Measurements from ENCODE around the gene ARHGEF2.

The ARHGEF2 gene

GRCh38 chr1:155979597-155980343, 1.4 kb upstream of the ARHGEF2 start:
- H3K27me3 Mint-ChIP-seq, result no peaks in the 10 kb centered on the region
- H3K27ac Mint-ChIP-seq, result peak overlapping the region; percentile 94
- peaks cover 70% of the 10 kb centered on the region for H3K4me1 Mint-ChIP-seq (ENCODE audit: low read depth)
- peak overlapping the region; percentile 94 for H3K4me3 Mint-ChIP-seq
- no peaks in the 10 kb centered on the region for H3K9me3 Mint-ChIP-seq
- H3K36me3 Mint-ChIP-seq (ENCODE audit: low read depth), result peaks cover 35% of the 10 kb centered on the region

DNA sequence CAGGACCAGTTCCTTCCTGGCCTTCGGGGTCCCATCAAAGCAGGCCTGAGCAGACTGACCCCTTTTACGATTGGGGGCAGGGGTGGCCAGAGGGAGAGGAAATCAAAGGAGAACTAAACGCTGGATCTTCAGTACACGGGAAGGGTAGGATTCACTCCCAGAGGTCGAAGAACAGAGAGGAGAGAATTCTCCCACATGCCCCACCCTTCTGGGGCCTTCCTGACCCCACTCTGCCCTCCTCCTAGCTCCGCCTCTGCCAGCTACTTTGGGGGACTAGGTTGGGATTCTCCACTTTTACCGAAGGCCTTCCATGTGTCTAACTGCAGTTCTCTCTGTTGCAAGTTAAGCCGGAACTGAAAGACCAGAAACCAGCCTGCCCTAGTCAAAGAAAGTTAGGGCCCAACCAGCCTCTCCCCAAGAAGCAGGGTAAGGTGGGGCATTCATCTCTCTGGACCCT, 654 bp upstream of the ARHGEF2 start:
- peak overlapping the region; percentile 94 for H3K27ac Mint-ChIP-seq
- H3K4me3 Mint-ChIP-seq, result peak overlapping the region; percentile 94
- no peaks in the 10 kb centered on the region for H3K27me3 Mint-ChIP-seq
- peaks cover 43% of the 10 kb centered on the region for H3K36me3 Mint-ChIP-seq (ENCODE audit: low read depth)
- peaks cover 76% of the 10 kb centered on the region for H3K4me1 Mint-ChIP-seq (ENCODE audit: low read depth)
- H3K9me3 Mint-ChIP-seq, result no peaks in the 10 kb centered on the region

GRCh38 chr1:155977690-155978324, 540 bp downstream of the ARHGEF2 start:
- H3K4me1 Mint-ChIP-seq (ENCODE audit: low read depth), result peaks cover 77% of the 10 kb centered on the region
- no peaks in the 10 kb centered on the region for H3K27me3 Mint-ChIP-seq
- H3K9me3 Mint-ChIP-seq, result no peaks in the 10 kb centered on the region
- H3K4me3 Mint-ChIP-seq, result peak overlapping the region; percentile 94
- peaks cover 49% of the 10 kb centered on the region for H3K36me3 Mint-ChIP-seq (ENCODE audit: low read depth)
- peak overlapping the region; percentile 94 for H3K27ac Mint-ChIP-seq

DNA sequence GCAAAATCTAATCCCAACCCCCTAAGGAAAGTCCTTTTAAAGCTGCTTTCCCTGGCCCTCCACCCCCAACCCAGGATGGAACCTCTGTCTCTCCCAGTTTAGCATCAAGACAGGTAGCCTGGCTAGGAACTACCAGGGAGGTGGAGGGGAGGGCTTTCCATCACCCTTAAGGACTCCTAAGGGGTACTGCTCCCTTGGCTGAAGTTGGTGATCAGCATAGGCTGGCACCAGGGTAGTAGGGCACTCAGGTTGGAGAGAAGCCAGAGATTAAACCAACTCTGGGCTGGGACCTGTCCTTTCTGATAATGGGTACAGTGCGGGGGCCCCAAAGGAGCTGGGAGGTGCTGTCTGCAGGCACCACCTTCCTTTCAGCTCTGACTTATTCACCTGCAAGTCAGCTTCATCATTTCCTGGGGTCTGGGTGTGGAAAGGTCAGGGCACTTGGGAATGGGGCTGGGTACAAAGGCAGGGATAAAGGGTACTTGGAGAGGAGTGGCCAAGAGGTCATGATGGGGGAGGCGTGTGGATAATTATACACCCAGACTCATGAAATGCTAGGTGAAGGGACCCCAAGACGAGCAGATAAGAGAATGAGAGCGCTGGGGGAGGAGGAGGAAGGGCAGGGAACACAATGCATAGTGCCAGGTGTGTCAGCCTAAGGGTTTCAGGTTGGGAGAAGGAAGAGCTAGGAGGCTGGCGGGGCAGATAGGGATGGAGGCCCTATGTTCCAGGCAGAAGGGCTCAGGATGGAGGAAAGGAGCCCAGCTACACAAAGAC, 1.2 kb downstream of the ARHGEF2 start:
- H3K36me3 Mint-ChIP-seq (ENCODE audit: low read depth), result peaks cover 52% of the 10 kb centered on the region
- peak overlapping the region; percentile 94 for H3K27ac Mint-ChIP-seq
- peak overlapping the region; percentile 94 for H3K4me3 Mint-ChIP-seq
- no peaks in the 10 kb centered on the region for H3K9me3 Mint-ChIP-seq
- H3K4me1 Mint-ChIP-seq (ENCODE audit: low read depth), result peaks cover 78% of the 10 kb centered on the region
- H3K27me3 Mint-ChIP-seq, result no peaks in the 10 kb centered on the region

DNA sequence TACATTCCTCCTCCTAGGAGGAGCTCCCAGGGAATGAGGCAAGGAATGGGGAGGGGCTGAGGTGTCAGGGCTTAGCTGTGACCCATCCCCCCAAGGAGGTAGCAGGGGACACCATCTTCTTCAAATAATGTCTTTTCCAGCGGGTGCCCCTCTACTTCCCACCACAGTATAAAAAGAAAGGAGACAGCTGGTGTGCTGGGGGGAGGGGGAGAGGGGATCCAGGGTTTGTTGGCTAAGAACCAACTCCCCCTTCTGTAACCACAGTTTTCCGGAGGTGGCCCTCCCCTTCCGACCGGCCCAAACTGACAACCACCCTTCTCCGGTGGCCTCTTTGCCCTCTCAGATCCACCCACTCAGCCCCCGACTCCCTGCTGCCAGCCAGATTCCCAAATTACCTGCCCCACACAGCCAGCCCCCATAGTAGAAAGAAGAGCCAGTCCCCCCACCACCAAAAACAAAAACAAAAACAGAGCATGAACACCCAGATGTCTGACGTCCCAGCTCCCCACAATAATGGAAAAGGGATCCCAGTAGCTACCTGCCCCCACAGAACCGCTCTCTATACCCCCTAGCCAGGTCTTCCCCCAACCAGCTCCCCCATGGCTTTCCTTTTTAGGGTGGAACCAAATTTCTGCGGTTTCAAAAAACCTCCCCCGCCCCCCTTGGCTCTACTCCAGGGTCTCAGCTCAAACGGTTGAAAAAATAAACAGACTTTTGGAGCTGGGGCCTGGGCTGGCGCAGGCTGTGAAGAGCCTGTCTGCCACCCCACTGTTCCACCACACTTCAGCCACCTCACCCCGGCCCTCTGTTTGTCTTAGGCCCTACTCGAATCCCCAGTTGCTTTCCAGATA, 2.1 kb downstream of the ARHGEF2 start:
- Mint-ChIP-seq H3K27me3 (no peaks in the 10 kb centered on the region), H3K9me3 (no peaks in the 10 kb centered on the region), H3K36me3 (ENCODE audit: low read depth) (peaks cover 50% of the 10 kb centered on the region), H3K27ac (peak overlapping the region; percentile 94), H3K4me1 (ENCODE audit: low read depth) (peaks cover 78% of the 10 kb centered on the region), H3K4me3 (peak overlapping the region; percentile 94)

- H3K27ac Mint-ChIP-seq, result peak overlapping the region; percentile 94
- peak overlapping the region; percentile 94 for H3K4me3 Mint-ChIP-seq
- peaks cover 58% of the 10 kb centered on the region for H3K36me3 Mint-ChIP-seq (ENCODE audit: low read depth)
- no peaks in the 10 kb centered on the region for H3K9me3 Mint-ChIP-seq
- H3K4me1 Mint-ChIP-seq (ENCODE audit: low read depth), result peaks cover 78% of the 10 kb centered on the region
- H3K27me3 Mint-ChIP-seq, result no peaks in the 10 kb centered on the region
These were observed 2.8 kb downstream of the ARHGEF2 start for GRCh38 chr1:155975375-155976061.

DNA sequence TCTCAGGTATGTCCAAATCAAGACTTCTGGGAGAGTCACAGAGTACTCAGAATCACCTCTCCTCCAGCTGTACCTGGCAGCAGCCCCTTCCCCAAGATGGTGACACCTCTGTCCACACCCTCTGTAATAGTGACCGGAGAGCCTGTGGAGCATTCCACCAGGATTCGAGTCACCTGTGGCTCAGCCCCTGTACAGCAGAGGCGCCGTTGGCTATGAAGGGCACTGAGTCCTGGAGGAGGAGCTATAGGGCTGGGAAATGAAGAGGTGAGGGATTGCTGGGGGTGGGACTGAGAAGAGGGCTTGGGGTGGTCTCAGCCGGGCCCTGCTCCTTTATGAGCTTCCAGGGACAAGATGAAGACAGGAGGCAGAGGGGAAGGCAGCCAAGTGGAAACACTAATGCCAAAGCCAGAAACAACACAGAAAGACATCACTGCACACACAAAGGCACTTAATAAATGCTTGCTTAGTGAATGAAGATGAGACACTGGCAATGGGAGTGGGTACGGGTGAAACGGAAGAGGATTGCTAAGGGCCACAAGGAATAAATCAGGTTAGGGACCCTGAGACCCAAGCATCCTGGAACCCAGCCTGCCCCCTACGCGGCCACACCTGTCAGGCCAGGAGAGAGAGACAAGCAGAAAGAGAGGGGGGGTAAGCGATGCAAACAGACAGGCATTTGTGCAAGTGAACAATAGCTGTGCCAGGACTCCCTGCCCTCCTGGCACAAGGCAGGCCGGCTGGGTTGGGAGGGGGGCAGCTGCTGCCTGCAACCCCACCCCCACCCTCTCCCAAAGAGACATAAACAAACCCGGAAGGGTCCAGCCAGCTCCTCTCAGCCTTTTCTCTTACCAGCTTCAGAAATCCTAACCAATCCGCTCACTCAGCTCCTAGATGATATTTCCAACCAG, 3.9 kb downstream of the ARHGEF2 start:
- H3K9me3 Mint-ChIP-seq, result no peaks in the 10 kb centered on the region
- no peaks in the 10 kb centered on the region for H3K27me3 Mint-ChIP-seq
- peaks cover 68% of the 10 kb centered on the region for H3K36me3 Mint-ChIP-seq (ENCODE audit: low read depth)
- peaks cover 78% of the 10 kb centered on the region for H3K4me1 Mint-ChIP-seq (ENCODE audit: low read depth)
- peak overlapping the region; percentile 94 for H3K4me3 Mint-ChIP-seq
- peak overlapping the region; percentile 94 for H3K27ac Mint-ChIP-seq

- peaks cover 75% of the 10 kb centered on the region for H3K36me3 Mint-ChIP-seq (ENCODE audit: low read depth)
- peaks cover 83% of the 10 kb centered on the region for H3K4me1 Mint-ChIP-seq (ENCODE audit: low read depth)
- no peaks in the 10 kb centered on the region for H3K27me3 Mint-ChIP-seq
- H3K9me3 Mint-ChIP-seq, result no peaks in the 10 kb centered on the region
- peak overlapping the region; percentile 91 for H3K27ac Mint-ChIP-seq
- peak overlapping the region; percentile 94 for H3K4me3 Mint-ChIP-seq
These were observed 4.6 kb downstream of the ARHGEF2 start for GRCh38 chr1:155973723-155974122.

- Mint-ChIP-seq H3K4me1 (ENCODE audit: low read depth) (peaks cover 99% of the 10 kb centered on the region), H3K36me3 (ENCODE audit: low read depth) (peaks cover 84% of the 10 kb centered on the region), H3K9me3 (no peaks in the 10 kb centered on the region), H3K4me3 (peak overlapping the region; percentile 54), H3K27me3 (no peaks in the 10 kb centered on the region), H3K27ac (peak overlapping the region; percentile 91)
These were observed 6.2 kb downstream of the ARHGEF2 start for GRCh38 chr1:155971910-155972809.

GRCh38 chr1:155970531-155971167, 7.7 kb downstream of the ARHGEF2 start:
- peak overlapping the region; percentile 95 for H3K27ac Mint-ChIP-seq
- peaks cover 96% of the 10 kb centered on the region for H3K4me1 Mint-ChIP-seq (ENCODE audit: low read depth)
- peak overlapping the region; percentile 72 for H3K4me3 Mint-ChIP-seq
- no peaks in the 10 kb centered on the region for H3K9me3 Mint-ChIP-seq
- H3K36me3 Mint-ChIP-seq (ENCODE audit: low read depth), result peaks cover 83% of the 10 kb centered on the region
- no peaks in the 10 kb centered on the region for H3K27me3 Mint-ChIP-seq

DNA sequence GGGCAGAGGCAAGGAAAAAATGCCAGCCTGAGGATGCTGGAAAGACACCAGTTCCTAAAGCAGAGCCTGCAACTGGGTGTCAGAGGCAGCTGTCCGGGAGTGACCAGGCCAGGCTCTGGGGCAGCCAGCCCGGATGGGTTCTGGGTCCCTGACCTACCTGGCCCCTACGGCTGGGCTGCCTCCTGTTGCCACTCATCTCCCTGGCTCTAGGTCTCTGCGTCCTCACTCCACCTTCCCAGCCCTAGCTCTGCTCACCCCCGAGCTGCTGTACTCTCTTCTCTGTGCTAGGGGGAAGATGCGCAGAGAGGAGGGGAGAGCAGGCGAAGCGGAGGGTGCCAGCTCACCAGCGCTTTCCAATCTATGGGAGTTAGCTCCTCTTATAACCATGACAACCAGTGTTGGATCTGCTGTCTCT, 9.0 kb downstream of the ARHGEF2 start:
- Mint-ChIP-seq H3K9me3 (no peaks in the 10 kb centered on the region), H3K27ac (peak overlapping the region; percentile 95), H3K4me1 (ENCODE audit: low read depth) (peaks cover 84% of the 10 kb centered on the region), H3K27me3 (no peaks in the 10 kb centered on the region), H3K4me3 (peak overlapping the region; percentile 49), H3K36me3 (ENCODE audit: low read depth) (peaks cover 81% of the 10 kb centered on the region)

DNA sequence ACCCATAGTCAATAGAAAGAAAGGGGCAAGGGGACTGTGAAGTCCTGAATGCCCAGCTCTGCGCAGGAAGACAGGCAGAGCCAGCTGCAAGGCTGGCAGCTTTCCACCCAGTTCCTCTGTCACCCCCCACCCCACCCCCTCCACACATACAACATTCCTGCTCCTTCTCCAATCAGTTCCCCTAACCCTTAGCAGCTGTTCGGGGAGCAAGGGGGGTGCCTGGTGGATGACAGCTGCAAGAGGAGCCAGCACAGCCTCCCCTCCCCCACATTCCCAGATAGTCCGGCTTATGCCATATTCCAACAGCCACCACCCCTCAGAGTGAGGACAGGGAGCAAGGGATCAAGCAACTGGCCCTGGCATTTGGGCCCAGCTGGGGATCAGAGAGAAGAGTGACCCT, 9.7 kb downstream of the ARHGEF2 start:
- no peaks in the 10 kb centered on the region for H3K27me3 Mint-ChIP-seq
- peak overlapping the region; percentile 95 for H3K27ac Mint-ChIP-seq
- peaks cover 79% of the 10 kb centered on the region for H3K4me1 Mint-ChIP-seq (ENCODE audit: low read depth)
- peak overlapping the region; percentile 57 for H3K4me3 Mint-ChIP-seq
- H3K36me3 Mint-ChIP-seq (ENCODE audit: low read depth), result peaks cover 80% of the 10 kb centered on the region
- no peaks in the 10 kb centered on the region for H3K9me3 Mint-ChIP-seq

All from stimulated activated naive CD8-positive, alpha-beta T cell treated with anti-CD3 and anti-CD28 coated beads, Interleukin-15, Interleukin-2, amounts not matched to agents 100 ng/mL and 50 ng/mL, for 24 hours (primary cell).